Kidney epithelial cell (primary cell): ENCODE measurements around the gene SENP7. TPM values are rescaled to one million over a fixed set of nuclear protein-coding genes. Genes with fewer than 3 reads are reported as not detected.

Source experiments
- DNase-seq: peaks from one replicate; pipeline ENCODE4 v3.0.0-alpha.2; 2010; ENCODE audit warnings: low read depth
- H3K27me3 ChIP-seq: 2 replicates; pipeline ENCODE4 v1.6.0; 2011; ENCODE audit warnings: low read length; ENCODE audit not compliant: control insufficient read depth, insufficient read depth
- H3K36me3 ChIP-seq: 2 replicates; pipeline ENCODE4 v1.5.1; 2011; ENCODE audit warnings: low read length; ENCODE audit not compliant: control insufficient read depth, insufficient read depth
- H3K4me3 ChIP-seq: 2 replicates; pipeline ENCODE4 v1.5.1; 2011; ENCODE audit warnings: low read depth, mild to moderate bottlenecking, control low read depth, low read length
- CTCF ChIP-seq: IDR thresholded peaks from 2 replicates; pipeline ENCODE4 v1.5.1; 2011; ENCODE audit warnings: mild to moderate bottlenecking, moderate library complexity, low read length, control low read depth, inconsistent platforms; ENCODE audit not compliant: insufficient read depth, poor library complexity, severe bottlenecking
- total RNA-seq: library from RNA; depleted of rRNA; stranded (reverse); fragments of >200 nt; gene quantifications from 2 replicates; pipeline ENCODE4 v1.2.3, GENCODE V29; 2015

SENP7 gene
- total RNA-seq, 1 donor from 2014 or later, result 15.6 TPM

GRCh38 chr3:101351829-101352228, 161.2 kb downstream of the SENP7 start:
- no peak for DNase-seq
- no peak overlapping the region for H3K4me3 ChIP-seq

GRCh38 chr3:101340591-101340990, 172.4 kb downstream of the SENP7 start:
- DNase-seq, result no peak
- no peaks in the 10 kb centered on the region for H3K36me3 ChIP-seq
- TF ChIP-seq CTCF, result no peak
- no peaks in the 10 kb centered on the region for H3K27me3 ChIP-seq
- no peak overlapping the region for H3K4me3 ChIP-seq

More at GRCh38 chr3:101351829-101352228, 161.2 kb downstream of the SENP7 start:
- no peaks in the 10 kb centered on the region for H3K36me3 ChIP-seq
- no peaks in the 10 kb centered on the region for H3K27me3 ChIP-seq
- TF ChIP-seq CTCF, result no peak

GRCh38 chr3:101333883-101334282, 179.1 kb downstream of the SENP7 start:
- no peak for TF ChIP-seq CTCF
- Histone ChIP-seq H3K36me3 (no peaks in the 10 kb centered on the region), H3K4me3 (no peak overlapping the region), H3K27me3 (no peaks in the 10 kb centered on the region)
- DNase-seq, result no peak

GRCh38 chr3:101329016-101329673, 183.9 kb downstream of the SENP7 start:
- Histone ChIP-seq H3K27me3 (no peaks in the 10 kb centered on the region), H3K36me3 (no peaks in the 10 kb centered on the region), H3K4me3 (no peak overlapping the region)
- TF ChIP-seq CTCF, result no peak
- DNase-seq, result no peak

GRCh38 chr3:101325393-101326134, 187.4 kb downstream of the SENP7 start:
- no peak overlapping the region for H3K4me3 ChIP-seq
- no peaks in the 10 kb centered on the region for H3K27me3 ChIP-seq
- DNase-seq, result no peak
- H3K36me3 ChIP-seq, result no peaks in the 10 kb centered on the region
- no peak for TF ChIP-seq CTCF
